ENCODE data around the gene FLOT2.
"Not testable (repeated sequence)": the region's sequence is repeated elsewhere in the genome, so short reads cannot be mapped to it uniquely, and the experiment has no call there.

The FLOT2 gene

GRCh38 chr17:28895794-28896447 is 1.6 kb downstream of the FLOT2 start:
- DNase-seq (ENCODE audit: low read depth), result no peak

- DNase-seq (ENCODE audit: low read depth), result not testable (repeated sequence)
Measured at GRCh38 chr17:28893248-28894183, 4.0 kb downstream of the FLOT2 start.

DNA sequence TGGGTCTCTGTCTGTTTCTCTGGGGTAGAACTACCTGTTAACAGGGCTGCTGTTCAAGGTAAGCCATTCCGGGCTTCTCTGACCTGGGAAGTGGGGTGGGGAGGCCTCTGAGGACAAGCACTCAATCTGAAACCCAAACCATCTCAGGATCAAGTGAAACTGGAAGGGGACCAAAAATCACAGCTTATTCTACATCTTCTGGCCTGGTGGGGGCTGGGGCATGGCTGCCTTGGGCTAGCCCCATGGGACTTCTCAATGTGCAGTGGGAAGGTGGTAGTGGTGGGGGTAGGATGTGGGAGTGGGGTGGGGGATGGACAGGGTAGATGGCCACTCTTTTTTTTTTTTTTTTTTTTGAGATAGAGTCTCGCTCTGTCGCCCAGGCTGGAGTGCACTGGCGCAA is 5.5 kb downstream of the FLOT2 start:
- no peak for DNase-seq (ENCODE audit: low read depth)

GRCh38 chr17:28891201-28891600 is 6.3 kb downstream of the FLOT2 start:
- no peak for DNase-seq (ENCODE audit: low read depth)

DNA sequence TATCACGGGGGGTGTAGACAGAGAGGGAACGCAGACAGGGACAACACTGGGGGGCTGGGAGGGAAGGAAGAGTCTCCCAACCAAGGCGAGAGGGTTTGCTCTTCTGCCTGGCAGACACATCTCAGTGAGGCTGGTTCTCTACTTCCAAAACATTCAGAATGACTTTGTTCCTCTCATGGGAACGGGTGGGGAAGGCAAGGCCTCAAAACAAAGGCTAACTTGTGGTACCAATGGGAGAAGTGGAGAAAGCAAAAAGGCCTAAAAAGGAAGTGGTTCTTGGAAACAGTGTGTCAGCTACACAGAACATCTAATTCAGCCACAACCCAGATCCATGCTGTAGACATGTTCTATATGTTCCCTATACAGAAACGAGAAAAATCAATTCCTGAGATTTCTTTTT is 7.5 kb downstream of the FLOT2 start:
- DNase-seq (ENCODE audit: low read depth), result no peak

DNA sequence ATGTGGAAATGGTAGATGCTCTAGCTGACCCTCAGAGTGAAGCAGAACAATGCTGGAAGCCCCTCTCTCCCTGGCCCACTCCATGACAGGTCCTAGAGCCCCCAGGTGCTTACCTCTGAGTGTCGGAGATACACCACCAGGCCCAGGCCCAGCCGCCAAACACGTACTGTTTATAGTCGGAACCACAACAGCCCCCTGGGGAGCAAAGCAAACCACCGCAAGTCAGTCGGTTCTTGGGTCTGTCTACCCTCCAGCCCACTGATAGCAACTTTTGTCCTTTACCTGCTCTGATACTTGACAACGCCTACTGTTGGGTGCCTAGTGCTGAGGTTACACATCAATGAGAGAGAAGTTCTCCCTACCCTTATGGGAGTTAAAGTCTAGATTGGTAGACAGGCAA is 8.7 kb downstream of the FLOT2 start:
- no peak for DNase-seq (ENCODE audit: low read depth)

GRCh38 chr17:28887871-28888471 is 9.6 kb downstream of the FLOT2 start:
- no peak for DNase-seq (ENCODE audit: low read depth)

DNA sequence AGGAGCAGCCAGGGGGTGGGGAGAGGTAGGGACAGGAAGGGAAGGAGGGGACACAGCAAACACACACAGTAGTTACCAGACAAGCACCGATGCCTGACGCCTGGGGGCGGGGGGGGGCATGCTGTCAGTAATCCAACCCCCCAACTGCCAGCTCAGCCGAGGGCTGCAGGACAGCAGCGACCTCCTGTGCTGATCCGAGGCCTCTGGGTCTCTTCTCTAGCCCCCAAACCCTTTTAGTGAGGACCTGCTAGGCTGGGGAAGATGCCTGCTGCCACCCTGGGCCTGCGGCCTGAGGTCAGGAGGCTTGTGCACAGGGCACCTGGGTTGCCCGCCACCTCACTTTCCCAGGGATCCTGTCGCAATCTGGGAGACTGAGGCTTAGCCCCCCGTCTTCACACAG is 11.6 kb downstream of the FLOT2 start:
- DNase-seq (ENCODE audit: low read depth), result no peak

DNA sequence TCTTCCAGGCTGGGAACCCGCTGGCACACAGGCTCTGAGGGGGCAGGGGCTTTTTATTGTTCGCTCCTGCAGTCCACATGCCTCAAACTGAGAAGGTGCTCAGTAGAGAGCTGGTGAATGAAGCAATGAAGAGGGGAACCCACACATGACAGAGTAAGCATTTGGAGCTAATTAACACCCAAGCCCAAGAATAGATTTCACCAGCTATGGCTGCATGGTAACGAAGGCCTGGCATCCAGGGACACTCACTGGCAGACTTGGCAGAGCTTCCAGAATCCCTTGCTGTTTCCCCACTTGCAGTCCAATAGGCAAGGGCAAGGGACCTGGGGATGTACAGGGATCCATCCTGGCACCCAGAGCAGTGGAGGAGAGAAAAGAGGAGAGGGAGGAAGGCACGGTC is 12.2 kb downstream of the FLOT2 start:
- no peak for DNase-seq (ENCODE audit: low read depth)

DNA sequence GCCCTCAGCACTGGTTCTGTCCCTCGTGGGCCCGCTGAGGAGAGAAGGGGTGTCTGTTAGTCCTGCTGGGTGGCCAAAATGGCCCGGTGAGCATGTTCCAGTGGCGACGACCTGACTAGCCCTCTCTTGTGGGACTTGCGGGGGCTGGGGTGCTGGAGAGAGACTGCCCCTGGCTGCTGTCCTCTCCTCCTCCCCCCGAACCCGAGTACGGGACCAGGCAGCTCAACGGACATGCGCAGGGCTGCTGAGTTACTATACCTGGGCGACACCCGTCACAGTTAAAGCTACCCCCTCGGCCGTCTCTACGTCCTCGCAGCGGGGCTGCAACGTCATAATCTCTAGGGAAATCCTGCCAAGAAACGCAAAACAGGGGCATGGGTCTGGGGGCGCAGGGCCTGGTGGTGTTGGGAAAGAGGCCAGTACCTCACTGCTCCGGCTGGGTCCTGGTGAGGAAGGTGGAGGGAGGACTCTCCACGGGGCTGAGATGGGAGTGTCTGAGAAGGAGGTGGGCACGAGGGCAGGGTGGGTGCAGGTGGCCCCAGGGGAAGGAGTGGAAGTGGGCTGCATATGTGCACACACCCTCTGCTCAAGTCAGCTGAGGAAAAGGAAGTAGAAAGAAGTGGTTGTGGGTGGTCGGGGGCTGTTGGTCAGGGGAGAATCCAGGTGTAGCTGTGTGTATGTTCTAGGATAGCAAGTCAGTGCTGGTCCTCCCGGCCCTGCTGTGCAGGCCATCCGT is 13.4 kb downstream of the FLOT2 start:
- DNase-seq (ENCODE audit: low read depth), result no peak

- DNase-seq (ENCODE audit: low read depth), result no peak
Measured at GRCh38 chr17:28882154-28882895, 15.2 kb downstream of the FLOT2 start.

GRCh38 chr17:28881533-28882056 is 15.9 kb downstream of the FLOT2 start:
- no peak for DNase-seq (ENCODE audit: low read depth)

- no peak for DNase-seq (ENCODE audit: low read depth)
Measured at GRCh38 chr17:28880572-28880945, 17.0 kb downstream of the FLOT2 start.

DNA sequence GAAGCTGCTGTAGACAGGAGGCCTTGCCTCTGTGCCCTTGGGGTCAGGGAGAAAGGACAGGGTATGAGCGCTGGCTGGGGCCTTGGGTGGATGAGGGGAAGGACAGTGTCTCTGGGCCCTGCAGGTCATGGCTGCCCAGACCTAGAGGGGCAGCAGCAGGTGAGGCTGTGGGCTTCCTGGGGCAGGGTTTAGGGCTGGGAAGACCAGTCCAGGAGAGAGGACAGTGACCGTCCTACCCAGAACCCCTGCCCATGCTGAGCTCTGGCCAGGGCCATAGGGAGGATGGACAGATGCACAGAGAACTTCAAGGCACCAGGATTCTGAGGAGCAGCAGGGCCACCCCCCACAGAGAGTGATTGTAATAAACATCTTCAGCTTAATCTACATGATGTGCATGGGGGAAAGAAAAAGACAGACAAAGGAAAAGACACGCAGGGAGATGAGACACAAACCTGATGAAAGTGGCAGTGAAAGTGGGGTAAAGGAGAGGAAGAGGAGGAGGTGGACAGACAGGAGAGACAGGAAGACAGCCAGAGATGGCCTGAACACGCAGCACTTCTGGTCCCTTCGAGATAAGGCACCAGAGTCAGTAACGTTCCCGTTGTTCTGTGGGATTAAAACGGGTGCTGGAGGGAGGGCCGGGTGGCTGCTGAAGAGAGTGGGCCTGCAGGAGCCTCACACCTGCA is 17.5 kb downstream of the FLOT2 start:
- DNase-seq (ENCODE audit: low read depth), result no peak

GRCh38 chr17:28878981-28879380 is 18.6 kb downstream of the FLOT2 start:
- peak; percentile 29 for DNase-seq (ENCODE audit: low read depth)

DNA sequence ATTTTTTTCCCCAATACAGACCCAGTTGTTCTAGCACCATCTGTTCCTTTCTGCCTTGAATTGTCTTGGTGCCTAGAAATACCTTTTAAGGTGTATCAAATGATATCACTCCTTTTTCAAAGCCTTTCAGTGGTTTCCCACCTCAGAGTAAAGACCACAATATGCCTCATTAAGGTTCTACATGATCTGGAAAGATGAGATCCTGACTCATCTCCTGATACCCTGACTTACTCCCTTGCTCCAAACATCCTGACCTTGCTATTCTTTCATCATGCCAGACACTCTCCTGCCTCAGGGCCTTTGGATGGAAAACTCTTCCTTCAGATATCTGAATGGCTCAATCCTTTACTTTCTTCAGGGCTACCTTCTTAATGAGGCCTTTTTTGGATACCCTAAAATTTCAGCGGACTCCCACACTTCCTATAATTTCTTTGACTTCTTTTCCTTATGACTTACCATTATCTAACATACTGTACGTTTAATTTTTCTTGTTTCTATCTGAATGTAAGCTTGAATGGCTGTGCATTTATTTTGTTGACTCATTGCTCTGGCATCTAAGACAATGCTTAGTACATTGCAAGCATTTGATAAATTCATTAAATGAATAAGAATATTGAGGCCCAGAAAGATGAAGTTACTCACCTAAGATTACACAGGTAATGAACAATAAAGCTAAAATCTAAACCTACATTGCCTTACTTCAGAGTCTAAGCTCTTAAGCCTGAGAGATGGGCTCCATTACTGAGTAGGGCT is 19.2 kb downstream of the FLOT2 start:
- DNase-seq (ENCODE audit: low read depth), result no peak

GRCh38 chr17:28877150-28877711 is 20.3 kb downstream of the FLOT2 start:
- not testable (repeated sequence) for DNase-seq (ENCODE audit: low read depth)

- DNase-seq (ENCODE audit: low read depth), result no peak
Measured at GRCh38 chr17:28875848-28876550, 21.5 kb downstream of the FLOT2 start.

GRCh38 chr17:28874750-28875149 is 22.8 kb downstream of the FLOT2 start:
- no peak for DNase-seq (ENCODE audit: low read depth)

Measured in fibroblast of gingiva (primary cell).